Omental fat pad (tissue), 4 donors: ENCODE results near the gene FLYWCH1. TPM values are rescaled to one million over a fixed set of nuclear protein-coding genes. Genes with fewer than 3 reads are reported as not detected.
"Not testable (repeated sequence)": the region's sequence is repeated elsewhere in the genome, so short reads cannot be mapped to it uniquely, and the experiment has no call there.

Experiments used
- ATAC-seq: fragments of 150-250 bp; one replicate; pipeline ENCODE4 v1.9.1; 2016; ENCODE audit warnings: mild to moderate bottlenecking, moderate library complexity; ENCODE audit not compliant: low FRiP score
- DNase-seq: peaks from one replicate; pipeline ENCODE4 v3.0.0-alpha.2; 2019; ENCODE audit warnings: low spot score
- total RNA-seq, 4 donors: library from RNA; depleted of rRNA; stranded (reverse); fragments of >200 nt; gene quantifications; one replicate each; pipeline ENCODE4 v1.1.0, GENCODE V29; 2016
- TF ChIP-seq, protein P1 (sequence below), 3 donors: fragments of 450-650 bp; IDR thresholded peaks; one replicate each; pipeline ENCODE4 v1.5.1; 2016 to 2017; ENCODE audit warnings: antibody characterized with exemption in 3 of 3, mild to moderate bottlenecking in 3 of 3, moderate library complexity in 2 of 3

Gene FLYWCH1
- total RNA-seq, 4 donors from 2014 or later: 14.8 to 45.6 (median 26.6) TPM

DNA sequence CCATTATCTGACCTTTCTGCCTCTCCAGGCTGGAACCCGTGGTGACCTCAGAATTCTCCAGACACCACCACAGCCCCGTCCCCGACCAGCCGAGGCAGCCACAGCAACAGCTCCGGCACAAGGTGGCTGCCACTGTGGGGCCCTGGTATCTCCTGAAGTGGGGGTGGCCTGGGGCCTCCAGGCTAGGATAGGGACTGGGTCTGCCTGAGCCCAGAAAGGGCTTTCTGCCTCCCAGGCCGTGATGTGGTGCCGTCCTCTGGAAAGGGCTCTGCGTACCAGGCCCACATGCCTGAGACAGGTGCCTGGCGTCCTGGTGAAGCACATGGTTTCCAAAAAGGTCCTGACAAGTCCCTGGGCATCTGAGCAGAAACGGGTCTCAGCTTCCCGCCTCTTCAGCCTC lies 17.1 kb downstream of the FLYWCH1 start:
- ATAC-seq (no peak), DNase-seq (no peak)
- TF ChIP-seq, protein P1, sequence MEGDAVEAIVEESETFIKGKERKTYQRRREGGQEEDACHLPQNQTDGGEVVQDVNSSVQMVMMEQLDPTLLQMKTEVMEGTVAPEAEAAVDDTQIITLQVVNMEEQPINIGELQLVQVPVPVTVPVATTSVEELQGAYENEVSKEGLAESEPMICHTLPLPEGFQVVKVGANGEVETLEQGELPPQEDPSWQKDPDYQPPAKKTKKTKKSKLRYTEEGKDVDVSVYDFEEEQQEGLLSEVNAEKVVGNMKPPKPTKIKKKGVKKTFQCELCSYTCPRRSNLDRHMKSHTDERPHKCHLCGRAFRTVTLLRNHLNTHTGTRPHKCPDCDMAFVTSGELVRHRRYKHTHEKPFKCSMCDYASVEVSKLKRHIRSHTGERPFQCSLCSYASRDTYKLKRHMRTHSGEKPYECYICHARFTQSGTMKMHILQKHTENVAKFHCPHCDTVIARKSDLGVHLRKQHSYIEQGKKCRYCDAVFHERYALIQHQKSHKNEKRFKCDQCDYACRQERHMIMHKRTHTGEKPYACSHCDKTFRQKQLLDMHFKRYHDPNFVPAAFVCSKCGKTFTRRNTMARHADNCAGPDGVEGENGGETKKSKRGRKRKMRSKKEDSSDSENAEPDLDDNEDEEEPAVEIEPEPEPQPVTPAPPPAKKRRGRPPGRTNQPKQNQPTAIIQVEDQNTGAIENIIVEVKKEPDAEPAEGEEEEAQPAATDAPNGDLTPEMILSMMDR (IDR thresholded peaks at IDR 0.05): no peak

DNA sequence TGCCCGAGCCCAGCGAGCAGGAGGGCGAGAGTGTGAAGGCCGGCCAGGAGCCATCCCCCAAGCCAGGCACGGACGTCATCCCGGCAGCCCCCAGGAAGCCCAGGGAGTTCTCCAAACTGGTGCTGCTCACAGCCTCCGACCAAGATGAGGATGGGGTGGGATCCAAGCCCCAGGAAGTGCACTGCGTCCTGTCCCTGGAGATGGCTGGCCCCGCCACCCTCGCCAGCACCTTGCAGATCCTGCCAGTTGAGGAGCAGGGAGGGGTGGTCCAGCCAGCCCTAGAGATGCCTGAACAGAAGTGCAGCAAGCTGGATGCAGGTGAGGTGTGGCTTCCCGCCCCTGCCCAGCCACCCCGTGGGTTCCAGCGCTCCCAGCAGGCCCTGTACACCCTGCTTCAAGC lies 18.0 kb downstream of the FLYWCH1 start:
- DNase-seq: no peak
- TF ChIP-seq, protein P1 (IDR thresholded peaks at IDR 0.05): no peak
- ATAC-seq: no peak

- ATAC-seq: no peak
- DNase-seq: no peak
- TF ChIP-seq, protein P1 (IDR thresholded peaks at IDR 0.05): no peak
These were observed 18.5 kb downstream of the FLYWCH1 start for GRCh38 chr16:2930236-2930635.

GRCh38 chr16:2931231-2931914 lies 19.6 kb downstream of the FLYWCH1 start:
- not testable (repeated sequence) for DNase-seq, ATAC-seq

DNA sequence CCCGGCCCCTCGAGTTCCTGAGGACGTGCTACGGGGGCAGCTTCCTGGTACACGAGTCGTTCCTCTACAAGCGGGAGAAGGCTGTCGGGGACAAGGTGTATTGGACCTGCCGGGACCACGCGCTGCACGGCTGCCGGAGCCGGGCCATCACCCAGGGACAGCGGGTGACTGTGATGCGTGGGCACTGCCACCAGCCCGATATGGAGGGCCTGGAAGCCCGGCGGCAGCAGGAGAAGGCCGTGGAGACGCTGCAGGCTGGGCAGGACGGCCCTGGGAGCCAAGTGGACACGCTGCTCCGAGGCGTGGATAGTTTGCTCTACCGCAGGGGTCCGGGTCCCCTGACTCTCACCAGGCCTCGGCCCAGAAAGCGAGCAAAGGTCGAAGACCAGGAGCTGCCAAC lies 21.4 kb downstream of the FLYWCH1 start:
- no peak for DNase-seq
- ATAC-seq: no peak

GRCh38 chr16:2933701-2934100 lies 22.0 kb downstream of the FLYWCH1 start:
- DNase-seq (no peak), ATAC-seq (no peak)
- TF ChIP-seq, protein P1 (IDR thresholded peaks at IDR 0.05): no peak

More for the DNA sequence above, 21.4 kb downstream of the FLYWCH1 start:
- TF ChIP-seq, protein P1 (IDR thresholded peaks at IDR 0.05): no peak

DNA sequence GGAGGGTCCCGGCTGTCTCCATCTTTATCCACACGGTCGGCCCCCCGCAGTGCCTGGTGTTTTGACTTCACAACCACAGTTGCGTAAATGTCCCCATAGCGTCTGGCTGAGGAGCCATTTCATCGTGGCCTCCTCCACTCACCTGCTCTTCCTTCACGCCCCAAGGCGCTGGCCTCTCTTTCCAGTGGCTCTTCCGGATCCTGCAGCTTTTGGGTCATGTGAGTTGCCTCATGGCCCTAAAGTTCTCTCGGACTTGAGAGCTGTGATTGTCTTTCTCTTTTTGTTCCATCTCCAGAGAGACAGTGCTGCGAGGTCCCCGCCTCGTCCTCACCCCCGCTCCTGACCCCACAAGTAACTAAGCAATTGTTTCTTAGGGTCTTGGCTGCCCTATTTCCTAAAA lies 22.7 kb downstream of the FLYWCH1 start:
- no peak for DNase-seq
- no peak for ATAC-seq
- TF ChIP-seq, protein P1 (IDR thresholded peaks at IDR 0.05): no peak
